ENCODE data around the gene MFSD6L. TPM values are rescaled to one million over a fixed set of nuclear protein-coding genes. Genes with fewer than 3 reads are reported as not detected.
"Not testable (repeated sequence)": the region's sequence is repeated elsewhere in the genome, so short reads cannot be mapped to it uniquely, and the experiment has no call there.

The MFSD6L gene
- total RNA-seq, 1 donor from 2014 or later, result not detected

- FAIRE-seq (peak; percentile 32), DNase-seq (ENCODE audit: low read depth) (peak; percentile 27)
- Histone ChIP-seq H3K4me3 (ENCODE audit: low read depth, low read length) (no peak overlapping the region), H3K27me3 (ENCODE audit: control insufficient read depth, insufficient read depth, low read length) (no peaks in the 10 kb centered on the region), H3K36me3 (ENCODE audit: control insufficient read depth, insufficient read depth, low read length) (no peaks in the 10 kb centered on the region)
- TF ChIP-seq, protein P1, sequence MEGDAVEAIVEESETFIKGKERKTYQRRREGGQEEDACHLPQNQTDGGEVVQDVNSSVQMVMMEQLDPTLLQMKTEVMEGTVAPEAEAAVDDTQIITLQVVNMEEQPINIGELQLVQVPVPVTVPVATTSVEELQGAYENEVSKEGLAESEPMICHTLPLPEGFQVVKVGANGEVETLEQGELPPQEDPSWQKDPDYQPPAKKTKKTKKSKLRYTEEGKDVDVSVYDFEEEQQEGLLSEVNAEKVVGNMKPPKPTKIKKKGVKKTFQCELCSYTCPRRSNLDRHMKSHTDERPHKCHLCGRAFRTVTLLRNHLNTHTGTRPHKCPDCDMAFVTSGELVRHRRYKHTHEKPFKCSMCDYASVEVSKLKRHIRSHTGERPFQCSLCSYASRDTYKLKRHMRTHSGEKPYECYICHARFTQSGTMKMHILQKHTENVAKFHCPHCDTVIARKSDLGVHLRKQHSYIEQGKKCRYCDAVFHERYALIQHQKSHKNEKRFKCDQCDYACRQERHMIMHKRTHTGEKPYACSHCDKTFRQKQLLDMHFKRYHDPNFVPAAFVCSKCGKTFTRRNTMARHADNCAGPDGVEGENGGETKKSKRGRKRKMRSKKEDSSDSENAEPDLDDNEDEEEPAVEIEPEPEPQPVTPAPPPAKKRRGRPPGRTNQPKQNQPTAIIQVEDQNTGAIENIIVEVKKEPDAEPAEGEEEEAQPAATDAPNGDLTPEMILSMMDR (IDR thresholded peaks at IDR 0.05; ENCODE audit: insufficient read depth, low read length, severe bottlenecking), result no peak
Measured at GRCh38 chr17:8806926-8807550, 7.9 kb upstream of the MFSD6L start.

DNA sequence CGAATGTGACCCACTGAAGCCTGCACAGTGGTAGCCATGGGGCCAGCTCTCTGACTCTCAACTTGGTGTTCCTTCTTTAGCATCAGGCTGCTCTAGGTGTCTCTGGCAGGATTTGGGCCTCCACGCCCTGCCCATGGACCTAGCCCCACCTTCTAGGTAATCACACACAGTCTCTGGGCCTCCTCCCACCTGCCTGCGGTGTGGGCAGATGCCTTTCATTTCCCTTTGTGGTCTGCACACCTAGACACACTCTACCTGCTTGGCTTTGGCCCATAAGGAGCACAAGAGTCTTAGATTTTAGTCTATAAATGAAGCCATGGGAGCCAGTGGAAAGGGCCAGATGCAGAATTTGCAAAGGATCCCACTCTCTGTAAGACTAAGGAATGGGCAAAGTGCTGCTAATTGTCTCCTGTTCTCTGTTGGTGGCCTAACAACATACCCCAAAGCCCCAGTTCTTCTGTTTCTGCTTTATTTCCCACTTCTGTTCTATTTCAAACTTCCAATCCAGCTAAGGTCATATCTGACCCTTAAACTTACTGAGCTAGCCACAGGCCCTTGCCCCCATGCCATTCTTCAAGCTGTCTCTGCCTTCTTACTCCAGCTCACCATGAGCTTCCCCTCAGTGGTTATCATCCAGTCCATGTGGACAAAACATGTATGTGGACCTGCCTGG is 7.2 kb upstream of the MFSD6L start:
- DNase-seq (ENCODE audit: low read depth) (no peak), FAIRE-seq (no peak)
- TF ChIP-seq, protein P1 (IDR thresholded peaks at IDR 0.05; ENCODE audit: insufficient read depth, low read length, severe bottlenecking), result no peak
- Histone ChIP-seq H3K4me3 (ENCODE audit: low read depth, low read length) (no peak overlapping the region), H3K36me3 (ENCODE audit: control insufficient read depth, insufficient read depth, low read length) (no peaks in the 10 kb centered on the region), H3K27me3 (ENCODE audit: control insufficient read depth, insufficient read depth, low read length) (no peaks in the 10 kb centered on the region)

- not testable (repeated sequence) for DNase-seq (ENCODE audit: low read depth); FAIRE-seq; H3K4me3 ChIP-seq (ENCODE audit: low read depth, low read length); H3K36me3 ChIP-seq (ENCODE audit: control insufficient read depth, insufficient read depth, low read length); H3K27me3 ChIP-seq (ENCODE audit: control insufficient read depth, insufficient read depth, low read length)
Measured at GRCh38 chr17:8805396-8805795, 6.2 kb upstream of the MFSD6L start.

DNA sequence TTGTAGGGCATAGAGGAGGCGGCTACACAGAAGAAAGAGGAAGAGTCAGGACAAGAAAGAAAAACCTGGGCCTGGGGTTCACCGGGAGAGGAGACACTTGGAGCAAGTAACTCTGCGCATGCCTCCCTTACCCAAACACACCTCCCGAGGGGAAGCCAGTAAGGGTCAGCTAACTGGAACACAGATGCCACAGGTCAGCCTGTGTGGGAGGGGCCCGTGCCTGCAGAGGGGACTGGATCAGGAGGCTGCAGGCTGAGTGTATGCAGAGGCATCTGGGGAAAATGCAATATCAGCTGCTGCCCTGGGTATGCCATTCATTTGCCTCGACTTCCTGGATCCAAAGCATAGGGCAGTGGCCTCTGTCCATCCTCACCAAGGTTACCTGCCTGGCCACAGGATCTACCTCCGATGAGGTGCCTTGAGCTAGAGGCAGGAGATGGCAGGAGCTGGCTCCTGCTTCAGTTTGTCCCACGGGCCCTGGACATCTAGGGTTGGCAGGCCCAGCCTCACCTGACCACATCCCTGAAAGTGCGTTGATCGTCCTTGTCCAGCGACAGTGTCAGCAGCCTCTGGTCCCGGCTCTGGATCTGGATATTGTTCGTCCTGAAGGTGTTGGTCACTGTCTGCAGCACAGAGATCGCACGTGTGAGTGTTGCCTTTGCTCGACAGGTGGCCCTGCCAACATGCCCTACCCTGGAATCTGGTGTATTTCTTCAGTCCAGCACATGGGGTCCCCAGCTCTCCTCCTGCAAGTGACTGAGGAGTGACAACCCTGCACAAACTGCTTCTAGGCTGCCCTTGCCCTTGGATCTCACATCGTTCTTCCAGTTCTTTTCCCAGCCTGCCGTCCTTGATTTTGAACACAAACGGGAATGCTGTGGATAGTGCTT is 4.6 kb upstream of the MFSD6L start:
- H3K4me3 ChIP-seq (ENCODE audit: low read depth, low read length), result no peak overlapping the region
- no peak for DNase-seq (ENCODE audit: low read depth)
- H3K36me3 ChIP-seq (ENCODE audit: control insufficient read depth, insufficient read depth, low read length), result no peaks in the 10 kb centered on the region
- no peak for FAIRE-seq
- TF ChIP-seq, protein P1 (IDR thresholded peaks at IDR 0.05; ENCODE audit: insufficient read depth, low read length, severe bottlenecking), result no peak
- H3K27me3 ChIP-seq (ENCODE audit: control insufficient read depth, insufficient read depth, low read length), result no peaks in the 10 kb centered on the region

- Histone ChIP-seq H3K36me3 (ENCODE audit: control insufficient read depth, insufficient read depth, low read length) (no peaks in the 10 kb centered on the region), H3K27me3 (ENCODE audit: control insufficient read depth, insufficient read depth, low read length) (no peaks in the 10 kb centered on the region), H3K4me3 (ENCODE audit: low read depth, low read length) (no peak overlapping the region)
- TF ChIP-seq, protein P1 (IDR thresholded peaks at IDR 0.05; ENCODE audit: insufficient read depth, low read length, severe bottlenecking), result no peak
- DNase-seq (ENCODE audit: low read depth) (no peak), FAIRE-seq (no peak)
Measured at GRCh38 chr17:8801135-8801840, 2.1 kb upstream of the MFSD6L start.

Data from bronchial epithelial cell (primary cell).